GM12872 (cell line): Measurements from ENCODE around the gene B4GALNT3.

Source experiments
- CTCF ChIP-seq: IDR thresholded peaks from 3 replicates; pipeline ENCODE4 v1.5.1; 2011; ENCODE audit warnings: low read depth, mild to moderate bottlenecking, low read length, moderate library complexity; ENCODE audit not compliant: insufficient read depth

The B4GALNT3 gene

GRCh38 chr12:612293-612692 lies 152.6 kb downstream of the B4GALNT3 start:
- TF ChIP-seq CTCF = no peak

- no peak for TF ChIP-seq CTCF
Measured at GRCh38 chr12:612886-613285, 153.1 kb downstream of the B4GALNT3 start.
